Measurements from ENCODE around the gene PRMT3.

PRMT3 gene

GRCh38 chr11:20387261-20388095, at the start of gene PRMT3:
PRMT3 (plus strand) TSS chr11:20387716; CDS start chr11:20387747, 31 bp downstream.
- peak; percentile 66 for DNase-seq (ENCODE audit: low read depth)
- H3K4me3 ChIP-seq (ENCODE audit: low read length) = peak within 1 kb of the TSS; percentile 95
- TF ChIP-seq CTCF (conservative IDR thresholded peaks at IDR 0.05; ENCODE audit: low read depth, low read length) = no peak

- TF ChIP-seq CTCF (conservative IDR thresholded peaks at IDR 0.05; ENCODE audit: low read depth, low read length) = no peak
Measured at GRCh38 chr11:20342347-20343141, 45.0 kb upstream of the PRMT3 start.

GRCh38 chr11:20351136-20351535, 36.4 kb upstream of the PRMT3 start:
- TF ChIP-seq CTCF (conservative IDR thresholded peaks at IDR 0.05; ENCODE audit: low read depth, low read length) = no peak
- no peak for DNase-seq (ENCODE audit: low read depth)
- H3K4me3 ChIP-seq (ENCODE audit: low read length) = no peak overlapping the region

More at GRCh38 chr11:20342347-20343141, 45.0 kb upstream of the PRMT3 start:
- DNase-seq (ENCODE audit: low read depth) = no peak
- no peak overlapping the region for H3K4me3 ChIP-seq (ENCODE audit: low read length)

- no peak for TF ChIP-seq CTCF (conservative IDR thresholded peaks at IDR 0.05; ENCODE audit: low read depth, low read length)
- no peak overlapping the region for H3K4me3 ChIP-seq (ENCODE audit: low read length)
- DNase-seq (ENCODE audit: low read depth) = no peak
Measured at GRCh38 chr11:20351751-20352262, 35.7 kb upstream of the PRMT3 start.

- TF ChIP-seq CTCF (conservative IDR thresholded peaks at IDR 0.05; ENCODE audit: low read depth, low read length) = peak; percentile 90
- H3K4me3 ChIP-seq (ENCODE audit: low read length) = no peak overlapping the region
- no peak for DNase-seq (ENCODE audit: low read depth)
Measured at GRCh38 chr11:20353829-20354434, 33.6 kb upstream of the PRMT3 start.

- peak; percentile 65 for TF ChIP-seq CTCF (conservative IDR thresholded peaks at IDR 0.05; ENCODE audit: low read depth, low read length)
- DNase-seq (ENCODE audit: low read depth) = no peak
- H3K4me3 ChIP-seq (ENCODE audit: low read length) = no peak overlapping the region
Measured at GRCh38 chr11:20355221-20356219, 32.0 kb upstream of the PRMT3 start.
